Loucy (cell line): Measurements from ENCODE around the gene PTPRF.

ENCODE experiments used
- H2AFZ ChIP-seq: fragments of 200-600 bp; sonication (generic); 2 replicates; pipeline ENCODE4 v1.6.0; 2016; ENCODE audit warnings: antibody characterized with exemption, mild to moderate bottlenecking, low read length, moderate library complexity
- H3F3A ChIP-seq: fragments of 200-600 bp; 2 replicates; pipeline ENCODE4 v1.6.0; 2016; ENCODE audit warnings: antibody characterized with exemption, low read depth, mild to moderate bottlenecking
- H3K27me3 ChIP-seq: fragments of 200-600 bp; sonication (generic); 2 replicates; pipeline ENCODE4 v1.6.1; 2014; ENCODE audit warnings: low read length, mild to moderate bottlenecking; ENCODE audit not compliant: insufficient read depth, poor library complexity, severe bottlenecking
- H3K36me3 ChIP-seq: fragments of 200-600 bp; sonication (generic); 2 replicates; pipeline ENCODE4 v1.6.1; 2016; ENCODE audit warnings: low read length; ENCODE audit not compliant: insufficient read depth
- H3K4me1 ChIP-seq: fragments of 200-600 bp; sonication (generic); 2 replicates; pipeline ENCODE4 v1.5.1; 2014; ENCODE audit warnings: low read length, mild to moderate bottlenecking; ENCODE audit not compliant: insufficient read depth, poor library complexity, severe bottlenecking
- H3K4me2 ChIP-seq: fragments of 200-600 bp; sonication (generic); 2 replicates; pipeline ENCODE4 v1.6.0; 2014; ENCODE audit warnings: antibody characterized with exemption, low read length, low read depth, mild to moderate bottlenecking; ENCODE audit not compliant: poor library complexity, severe bottlenecking
- H3K4me3 ChIP-seq: fragments of 200-600 bp; sonication (generic); 2 replicates; pipeline ENCODE4 v1.5.1; 2014; ENCODE audit warnings: low read length, mild to moderate bottlenecking, mixed read lengths; ENCODE audit not compliant: poor library complexity, severe bottlenecking
- H3K79me2 ChIP-seq: fragments of 200-600 bp; sonication (generic); 2 replicates; pipeline ENCODE4 v1.6.1; 2014; ENCODE audit warnings: low read length; ENCODE audit not compliant: insufficient read depth
- H3K9ac ChIP-seq: fragments of 200-600 bp; sonication (generic); 2 replicates; pipeline ENCODE4 v1.6.0; 2014; ENCODE audit warnings: mild to moderate bottlenecking, low read depth, low read length, moderate library complexity; ENCODE audit not compliant: poor library complexity, severe bottlenecking
- H3K9me2 ChIP-seq: fragments of 200-600 bp; sonication (generic); replicated peaks from 2 replicates; pipeline ENCODE4 v1.6.1; 2016; ENCODE audit warnings: low read depth, low read length, mixed read lengths
- H3K9me3 ChIP-seq: fragments of 200-600 bp; sonication (generic); 2 replicates; pipeline ENCODE4 v1.6.1; 2014; ENCODE audit warnings: mild to moderate bottlenecking, antibody characterized with exemption, low read length, low read depth; ENCODE audit not compliant: insufficient read depth
- H4K20me1 ChIP-seq: fragments of 200-600 bp; sonication (generic); 2 replicates; pipeline ENCODE4 v1.6.0; 2014; ENCODE audit warnings: antibody characterized with exemption, low read length, mild to moderate bottlenecking; ENCODE audit not compliant: insufficient read depth, poor library complexity, severe bottlenecking
- CTCF ChIP-seq: fragments of 200-600 bp; sonication (generic); conservative IDR thresholded peaks from 2 replicates; pipeline ENCODE4 v1.5.1; 2014; ENCODE audit warnings: mild to moderate bottlenecking, antibody characterized with exemption, low read length
- EZH2phosphoT487 ChIP-seq: fragments of 200-600 bp; IDR thresholded peaks from 2 replicates; pipeline ENCODE4 v1.6.1; 2018; ENCODE audit warnings: antibody characterized with exemption, mild to moderate bottlenecking, moderate library complexity, borderline replicate concordance

Gene PTPRF

GRCh38 chr1:43605766-43606165, 75.1 kb downstream of the PTPRF start:
- Histone ChIP-seq H3K9ac (no peak overlapping the region), H3K4me3 (no peak overlapping the region), H3K4me2 (no peak overlapping the region), H3K27me3 (no peaks in the 10 kb centered on the region), H3K4me1 (no peaks in the 10 kb centered on the region), H3K9me2 (no peaks in the 10 kb centered on the region), H4K20me1 (no peaks in the 10 kb centered on the region), H3F3A (no peaks in the 10 kb centered on the region), H2AFZ (no peak overlapping the region), H3K79me2 (no peaks in the 10 kb centered on the region), H3K36me3 (no peaks in the 10 kb centered on the region), H3K9me3 (no peaks in the 10 kb centered on the region)
- TF ChIP-seq CTCF (no peak), EZH2phosphoT487 (no peak)

- H3K4me2 ChIP-seq = no peak overlapping the region
- no peaks in the 10 kb centered on the region for H3K9me3 ChIP-seq
- no peak overlapping the region for H2AFZ ChIP-seq
- H4K20me1 ChIP-seq = no peaks in the 10 kb centered on the region
- H3K36me3 ChIP-seq = no peaks in the 10 kb centered on the region
- H3K9ac ChIP-seq = no peak overlapping the region
- H3K9me2 ChIP-seq = no peaks in the 10 kb centered on the region
- H3F3A ChIP-seq = no peaks in the 10 kb centered on the region
- no peaks in the 10 kb centered on the region for H3K79me2 ChIP-seq
- no peak for TF ChIP-seq CTCF
- TF ChIP-seq EZH2phosphoT487 = no peak
- H3K4me1 ChIP-seq = no peaks in the 10 kb centered on the region
- no peak overlapping the region for H3K4me3 ChIP-seq
- H3K27me3 ChIP-seq = no peaks in the 10 kb centered on the region
Observed at GRCh38 chr1:43606624-43607023, 75.9 kb downstream of the PTPRF start.

GRCh38 chr1:43608827-43609226, 78.1 kb downstream of the PTPRF start:
- Histone ChIP-seq H3K27me3 (no peaks in the 10 kb centered on the region), H3F3A (no peaks in the 10 kb centered on the region), H3K9ac (no peak overlapping the region), H3K4me3 (no peak overlapping the region), H3K9me2 (no peaks in the 10 kb centered on the region), H4K20me1 (no peaks in the 10 kb centered on the region), H3K9me3 (no peaks in the 10 kb centered on the region), H3K4me2 (no peak overlapping the region), H3K4me1 (no peaks in the 10 kb centered on the region), H3K79me2 (no peaks in the 10 kb centered on the region), H2AFZ (no peak overlapping the region), H3K36me3 (no peaks in the 10 kb centered on the region)
- TF ChIP-seq CTCF (no peak), EZH2phosphoT487 (no peak)
